ENCODE measurements around the gene DUSP10.
A peak's percentile ranks its signal among the peaks of the same experiment; 100 is the strongest.

The DUSP10 gene

DNA sequence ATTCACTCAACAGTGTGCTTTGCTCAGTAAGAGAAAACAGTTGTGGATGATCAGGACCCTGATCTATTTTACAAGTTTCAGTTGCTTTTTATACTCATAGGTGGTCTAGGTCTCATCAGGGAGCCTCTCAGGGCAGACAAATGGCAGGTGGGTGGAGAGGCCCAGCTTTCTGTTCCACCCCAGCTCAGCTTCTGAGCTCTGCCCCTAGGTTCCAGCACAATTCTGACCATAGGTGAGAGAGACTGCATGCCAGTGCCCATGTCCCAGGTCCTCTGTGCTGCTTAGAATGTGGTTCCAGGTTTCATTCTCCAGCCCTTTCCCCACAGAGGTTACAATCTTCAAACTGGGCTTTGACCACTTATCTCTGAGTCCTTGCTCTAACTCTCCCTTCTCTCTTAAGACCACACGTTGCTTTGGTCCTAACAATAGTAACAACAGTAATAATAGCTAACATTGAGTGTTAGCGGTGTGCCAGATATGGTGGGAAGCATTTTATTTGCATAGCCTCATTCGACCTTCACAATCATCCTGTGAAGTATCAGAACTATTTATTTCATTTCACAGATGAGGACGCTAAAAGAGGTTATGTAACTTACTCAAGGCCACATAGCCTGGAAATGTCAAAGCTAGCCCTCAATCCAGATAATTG, 19.6 kb upstream of the DUSP10 start:
- H3K36me3 ChIP-seq (ENCODE audit: insufficient read depth, low read length): no peaks in the 10 kb centered on the region
- H3K27me3 ChIP-seq (ENCODE audit: insufficient read depth, low read length): no peaks in the 10 kb centered on the region
- no peak overlapping the region for H3K9ac ChIP-seq (ENCODE audit: low read depth, low read length)
- no peak overlapping the region for H3K4me3 ChIP-seq (ENCODE audit: low read length)
- H3K27ac ChIP-seq (ENCODE audit: low read depth, low read length): no peak overlapping the region
- H3K9me3 ChIP-seq (ENCODE audit: insufficient read depth, low read depth, low read length): no peaks in the 10 kb centered on the region
- H3K4me1 ChIP-seq (ENCODE audit: insufficient read depth, low read length): no peaks in the 10 kb centered on the region
- WGBS: 90% methylated on average over 3 of the region's 4 CpGs

DNA sequence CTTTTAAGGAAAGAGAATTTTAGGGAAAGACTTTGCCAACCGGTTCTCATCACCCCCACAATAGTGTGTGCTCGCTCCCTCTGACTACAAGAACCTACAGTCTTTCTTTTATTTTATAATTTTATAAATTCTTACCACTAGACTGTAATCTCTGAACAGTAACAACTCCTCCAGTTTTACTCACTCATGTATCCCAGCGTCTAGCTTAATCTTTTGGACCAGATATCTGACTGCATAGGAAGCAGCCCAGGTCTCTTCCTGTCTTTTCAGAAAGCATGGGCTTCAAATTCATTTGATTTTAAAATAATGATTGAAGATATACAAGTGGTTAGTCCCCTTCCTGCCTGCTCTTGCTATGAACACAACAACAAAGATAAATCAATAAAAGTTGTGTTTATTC, 19.0 kb upstream of the DUSP10 start:
- WGBS: 96% methylated on average over 3 of the region's 3 CpGs
- no peaks in the 10 kb centered on the region for H3K9me3 ChIP-seq (ENCODE audit: insufficient read depth, low read depth, low read length)
- no peaks in the 10 kb centered on the region for H3K27me3 ChIP-seq (ENCODE audit: insufficient read depth, low read length)
- H3K36me3 ChIP-seq (ENCODE audit: insufficient read depth, low read length): no peaks in the 10 kb centered on the region
- no peak overlapping the region for H3K9ac ChIP-seq (ENCODE audit: low read depth, low read length)
- H3K27ac ChIP-seq (ENCODE audit: low read depth, low read length): no peak overlapping the region
- H3K4me3 ChIP-seq (ENCODE audit: low read length): no peak overlapping the region
- no peaks in the 10 kb centered on the region for H3K4me1 ChIP-seq (ENCODE audit: insufficient read depth, low read length)

- WGBS: 95% methylated on average over 3 of the region's 3 CpGs
Observed at GRCh38 chr1:221759436-221759835, 17.5 kb upstream of the DUSP10 start.

DNA sequence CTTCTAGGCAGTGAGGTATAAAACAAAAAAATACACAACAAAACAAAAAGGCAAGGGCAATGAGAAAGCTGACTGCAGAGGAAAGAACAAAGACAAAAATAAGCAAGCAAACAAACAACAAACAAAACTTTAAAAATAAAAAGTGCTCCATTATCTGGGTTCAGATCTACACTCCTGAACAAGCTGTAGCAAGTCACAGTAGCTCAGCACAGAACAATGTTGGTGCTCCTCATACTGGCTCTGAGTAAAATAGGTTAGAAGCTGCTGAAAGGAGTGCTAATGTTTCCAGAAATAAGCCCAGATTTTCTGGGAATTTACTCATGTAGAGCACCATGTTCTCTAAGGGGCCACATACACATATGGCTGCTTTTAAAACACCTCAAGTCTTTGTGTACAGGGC, 16.6 kb upstream of the DUSP10 start:
- Histone ChIP-seq H3K9me3 (ENCODE audit: insufficient read depth, low read depth, low read length) (no peaks in the 10 kb centered on the region), H3K4me1 (ENCODE audit: insufficient read depth, low read length) (no peaks in the 10 kb centered on the region)

More at GRCh38 chr1:221759436-221759835, 17.5 kb upstream of the DUSP10 start:
- no peak overlapping the region for H3K4me3 ChIP-seq (ENCODE audit: low read length)
- no peaks in the 10 kb centered on the region for H3K27me3 ChIP-seq (ENCODE audit: insufficient read depth, low read length)
- H3K9me3 ChIP-seq (ENCODE audit: insufficient read depth, low read depth, low read length): no peaks in the 10 kb centered on the region
- no peak overlapping the region for H3K9ac ChIP-seq (ENCODE audit: low read depth, low read length)
- no peaks in the 10 kb centered on the region for H3K4me1 ChIP-seq (ENCODE audit: insufficient read depth, low read length)
- no peaks in the 10 kb centered on the region for H3K36me3 ChIP-seq (ENCODE audit: insufficient read depth, low read length)
- no peak overlapping the region for H3K27ac ChIP-seq (ENCODE audit: low read depth, low read length)

GRCh38 chr1:221756830-221757551, 15.1 kb upstream of the DUSP10 start:
- WGBS: 95% methylated on average over 3 of the region's 3 CpGs

More for the DNA sequence above, 16.6 kb upstream of the DUSP10 start:
- H3K36me3 ChIP-seq (ENCODE audit: insufficient read depth, low read length): no peaks in the 10 kb centered on the region
- H3K4me3 ChIP-seq (ENCODE audit: low read length): no peak overlapping the region
- H3K9ac ChIP-seq (ENCODE audit: low read depth, low read length): no peak overlapping the region
- H3K27me3 ChIP-seq (ENCODE audit: insufficient read depth, low read length): no peaks in the 10 kb centered on the region
- no peak overlapping the region for H3K27ac ChIP-seq (ENCODE audit: low read depth, low read length)

DNA sequence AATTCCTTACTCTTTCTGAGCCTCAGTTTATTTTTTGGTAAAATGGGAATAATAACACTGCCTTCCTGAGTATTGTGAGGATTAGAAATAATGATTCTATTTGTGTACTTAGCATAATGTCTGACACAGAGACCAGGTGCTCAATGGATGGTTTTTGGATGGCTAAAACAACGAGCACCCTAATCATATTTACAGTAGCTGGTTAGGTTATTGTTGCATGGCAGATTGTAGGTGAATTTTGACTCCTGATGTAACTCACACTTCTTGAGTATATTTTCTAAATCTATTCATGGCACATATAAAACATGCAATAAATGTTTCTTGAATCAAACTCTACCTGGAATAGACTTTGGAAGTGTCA, 11.9 kb upstream of the DUSP10 start:
- no peak overlapping the region for H3K27ac ChIP-seq (ENCODE audit: low read depth, low read length)
- WGBS: 100% methylated on average over 1 of the region's 1 CpG
- H3K4me3 ChIP-seq (ENCODE audit: low read length): no peak overlapping the region
- no peaks in the 10 kb centered on the region for H3K9me3 ChIP-seq (ENCODE audit: insufficient read depth, low read depth, low read length)
- H3K27me3 ChIP-seq (ENCODE audit: insufficient read depth, low read length): no peaks in the 10 kb centered on the region
- no peak overlapping the region for H3K9ac ChIP-seq (ENCODE audit: low read depth, low read length)
- H3K4me1 ChIP-seq (ENCODE audit: insufficient read depth, low read length): no peaks in the 10 kb centered on the region
- H3K36me3 ChIP-seq (ENCODE audit: insufficient read depth, low read length): no peaks in the 10 kb centered on the region

More at GRCh38 chr1:221756830-221757551, 15.1 kb upstream of the DUSP10 start:
- no peak overlapping the region for H3K27ac ChIP-seq (ENCODE audit: low read depth, low read length)
- H3K4me1 ChIP-seq (ENCODE audit: insufficient read depth, low read length): no peaks in the 10 kb centered on the region
- no peak overlapping the region for H3K9ac ChIP-seq (ENCODE audit: low read depth, low read length)
- H3K27me3 ChIP-seq (ENCODE audit: insufficient read depth, low read length): no peaks in the 10 kb centered on the region
- H3K4me3 ChIP-seq (ENCODE audit: low read length): no peak overlapping the region
- H3K9me3 ChIP-seq (ENCODE audit: insufficient read depth, low read depth, low read length): no peaks in the 10 kb centered on the region
- no peaks in the 10 kb centered on the region for H3K36me3 ChIP-seq (ENCODE audit: insufficient read depth, low read length)

DNA sequence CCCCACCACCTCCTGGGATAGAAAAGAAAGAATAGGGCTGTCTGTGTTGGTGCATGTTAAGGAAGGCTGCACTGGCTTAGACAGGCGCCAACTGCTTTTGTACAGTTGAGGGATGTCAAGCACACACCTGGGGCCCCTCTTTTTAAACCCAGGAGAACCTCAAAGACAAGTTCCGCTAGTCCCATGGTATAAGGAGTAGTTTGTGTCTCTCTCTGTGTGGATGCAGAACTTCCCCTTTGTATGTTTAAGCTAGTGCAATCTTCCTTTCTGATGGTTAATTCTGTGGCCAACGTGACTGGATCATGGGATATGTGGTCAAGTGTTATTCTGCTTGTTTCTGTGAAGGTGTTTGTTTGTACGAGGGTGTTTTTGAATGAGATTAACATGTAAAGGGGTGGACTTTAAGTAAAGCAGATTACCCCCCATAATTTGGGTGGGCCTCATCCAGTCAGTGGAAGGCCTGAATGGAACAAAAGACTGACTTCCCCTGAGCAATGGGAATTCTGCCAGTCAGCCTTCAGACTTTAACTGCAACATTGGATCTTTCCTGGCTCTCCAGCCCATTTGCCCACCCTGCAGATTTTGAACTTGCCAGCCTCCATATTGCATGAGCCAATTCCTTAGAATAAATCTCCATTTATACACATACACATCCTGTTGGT, 9.5 kb upstream of the DUSP10 start:
- H3K4me1 ChIP-seq (ENCODE audit: insufficient read depth, low read length): no peaks in the 10 kb centered on the region
- no peak overlapping the region for H3K4me3 ChIP-seq (ENCODE audit: low read length)
- H3K36me3 ChIP-seq (ENCODE audit: insufficient read depth, low read length): no peaks in the 10 kb centered on the region
- H3K9me3 ChIP-seq (ENCODE audit: insufficient read depth, low read depth, low read length): no peaks in the 10 kb centered on the region
- H3K27me3 ChIP-seq (ENCODE audit: insufficient read depth, low read length): no peaks in the 10 kb centered on the region
- WGBS: 96% methylated on average over 4 of the region's 4 CpGs
- no peak overlapping the region for H3K9ac ChIP-seq (ENCODE audit: low read depth, low read length)
- H3K27ac ChIP-seq (ENCODE audit: low read depth, low read length): no peak overlapping the region

DNA sequence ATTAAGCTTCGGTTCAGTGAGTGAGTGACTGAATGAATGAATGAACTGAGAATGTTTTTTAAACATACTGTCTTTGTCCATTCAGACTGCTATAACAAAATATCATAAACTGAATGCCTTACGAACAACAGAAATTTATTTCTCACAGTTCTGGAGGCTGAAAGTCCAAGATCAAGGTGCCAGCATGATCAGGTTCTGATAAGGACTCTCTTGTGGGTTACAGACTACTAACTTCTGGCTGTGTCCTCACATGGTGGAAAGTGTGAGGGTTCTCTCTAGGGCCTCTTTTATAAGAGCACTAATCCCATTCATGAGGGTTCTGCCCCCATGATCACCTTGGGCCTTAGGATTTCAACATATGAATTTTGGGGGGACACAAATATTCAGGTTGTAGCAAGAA, 7.1 kb upstream of the DUSP10 start:
- Histone ChIP-seq H3K36me3 (ENCODE audit: insufficient read depth, low read length) (no peaks in the 10 kb centered on the region), H3K9ac (ENCODE audit: low read depth, low read length) (no peak overlapping the region), H3K9me3 (ENCODE audit: insufficient read depth, low read depth, low read length) (no peaks in the 10 kb centered on the region), H3K27ac (ENCODE audit: low read depth, low read length) (no peak overlapping the region), H3K4me3 (ENCODE audit: low read length) (no peak overlapping the region), H3K27me3 (ENCODE audit: insufficient read depth, low read length) (0 out of 2 replicates have a peak, but pooled peaks cover 2% of the 10 kb centered on the region), H3K4me1 (ENCODE audit: insufficient read depth, low read length) (peaks cover 4% of the 10 kb centered on the region)
- 100% methylated on average over 2 of the region's 2 CpGs for WGBS

DNA sequence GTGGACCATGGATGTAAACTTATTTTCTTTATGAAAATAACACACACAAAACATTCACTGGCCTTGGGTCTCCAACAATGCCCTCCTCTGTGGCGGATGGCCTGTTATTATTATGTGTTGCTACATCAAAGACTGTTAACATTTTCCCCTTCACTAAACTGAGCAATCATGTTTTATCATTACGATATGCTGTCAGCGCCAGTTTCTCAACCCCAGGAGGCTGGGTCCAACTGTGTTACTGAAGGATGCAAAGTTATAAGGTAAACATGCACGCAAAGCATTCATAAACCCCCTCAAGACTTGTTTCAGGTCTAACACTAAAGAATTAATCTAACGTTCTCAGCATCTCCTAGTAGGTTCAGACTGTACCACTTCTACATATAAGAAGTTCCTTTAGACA, 6.0 kb upstream of the DUSP10 start:
- Histone ChIP-seq H3K27ac (ENCODE audit: low read depth, low read length) (no peak overlapping the region), H3K4me1 (ENCODE audit: insufficient read depth, low read length) (peaks cover 10% of the 10 kb centered on the region), H3K9me3 (ENCODE audit: insufficient read depth, low read depth, low read length) (no peaks in the 10 kb centered on the region), H3K27me3 (ENCODE audit: insufficient read depth, low read length) (0 out of 2 replicates have a peak, but pooled peaks cover 2% of the 10 kb centered on the region), H3K36me3 (ENCODE audit: insufficient read depth, low read length) (no peaks in the 10 kb centered on the region), H3K9ac (ENCODE audit: low read depth, low read length) (no peak overlapping the region), H3K4me3 (ENCODE audit: low read length) (no peak overlapping the region)
- 90% methylated on average over 5 of the region's 5 CpGs for WGBS

DNA sequence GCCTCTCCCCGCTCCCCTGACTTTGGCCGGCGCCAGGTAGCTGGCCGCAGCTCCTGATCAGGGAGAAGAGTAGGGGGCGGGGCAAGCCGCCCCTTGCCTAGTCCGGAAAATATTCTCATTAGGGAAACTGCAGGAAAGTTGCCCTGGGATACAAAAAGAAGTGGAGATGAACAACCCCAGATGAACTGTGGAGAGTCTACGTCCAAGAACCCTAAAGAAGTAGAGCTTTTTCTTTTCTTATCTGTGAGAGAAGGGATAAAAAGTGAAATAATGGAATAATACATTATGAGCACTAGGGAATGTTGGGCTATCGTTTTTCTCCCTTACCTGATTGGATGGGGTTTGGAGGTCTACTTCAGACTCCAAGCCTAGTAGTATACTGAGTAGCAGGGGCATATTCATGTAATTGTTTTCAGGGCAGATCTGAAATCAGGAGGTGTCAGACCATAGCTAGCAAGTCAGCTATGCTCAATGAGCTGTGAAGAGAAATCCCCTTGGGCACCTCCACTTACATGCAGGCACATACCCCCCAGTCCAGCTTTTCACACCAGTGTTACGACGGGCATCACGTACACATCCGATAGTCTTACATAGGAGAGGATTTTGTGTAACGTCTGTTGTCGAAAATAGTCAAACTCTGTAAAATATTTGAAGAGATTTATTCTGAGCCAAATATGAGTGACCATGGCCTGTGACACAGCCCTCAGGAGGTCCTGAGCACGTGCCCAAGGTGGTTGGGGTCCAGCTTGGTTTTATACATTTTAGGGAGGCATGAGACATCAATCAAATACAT, 1.7 kb upstream of the DUSP10 start:
- H3K4me1 ChIP-seq (ENCODE audit: insufficient read depth, low read length): peaks cover 16% of the 10 kb centered on the region
- H3K27ac ChIP-seq (ENCODE audit: low read depth, low read length): peak overlapping the region; percentile 73; the same call in 1 of the 2 replicates
- peak overlapping the region; percentile 80 for H3K4me3 ChIP-seq (ENCODE audit: low read length)
- peaks cover 1% of the 10 kb centered on the region; the same call in 1 of the 2 replicates for H3K36me3 ChIP-seq (ENCODE audit: insufficient read depth, low read length)
- H3K9ac ChIP-seq (ENCODE audit: low read depth, low read length): peak overlapping the region; percentile 48; the same call in 1 of the 2 replicates
- H3K9me3 ChIP-seq (ENCODE audit: insufficient read depth, low read depth, low read length): no peaks in the 10 kb centered on the region
- peaks cover 21% of the 10 kb centered on the region for H3K27me3 ChIP-seq (ENCODE audit: insufficient read depth, low read length)
- 29% methylated on average over 16 of the region's 16 CpGs for WGBS

Data from HUES64 (cell line).